IMR-90 (cell line): Measurements from ENCODE around the gene CD163L1.

ENCODE experiments used
- FOS ChIP-seq: fragments of 150-350 bp; IDR thresholded peaks from 2 replicates; pipeline ENCODE4 v1.6.1; 2016; ENCODE audit warnings: low read depth, low read length
- MXI1 ChIP-seq: IDR thresholded peaks from 2 replicates; pipeline ENCODE4 v1.6.1; 2012; ENCODE audit warnings: low read depth, mild to moderate bottlenecking, low read length, moderate library complexity, borderline replicate concordance
- POLR2A ChIP-seq: IDR thresholded peaks from 2 replicates; pipeline ENCODE4 v1.6.1; 2012; ENCODE audit warnings: mild to moderate bottlenecking, low read depth, low read length
- RCOR1 ChIP-seq: IDR thresholded peaks from 2 replicates; pipeline ENCODE4 v1.6.1; 2012; ENCODE audit warnings: mild to moderate bottlenecking, low read length, improper control_type of control experiment; ENCODE audit not compliant: insufficient replicate concordance
- RFX5 ChIP-seq: IDR thresholded peaks from 2 replicates; pipeline ENCODE4 v1.8.0; 2012; ENCODE audit warnings: low read depth, mild to moderate bottlenecking, low read length, moderate library complexity
- TF ChIP-seq, protein P1 (sequence below): conservative IDR thresholded peaks from 2 replicates; pipeline ENCODE4 v1.5.1; 2012; ENCODE audit warnings: mild to moderate bottlenecking, low read depth, low read length, improper control_type of control experiment

DNA sequence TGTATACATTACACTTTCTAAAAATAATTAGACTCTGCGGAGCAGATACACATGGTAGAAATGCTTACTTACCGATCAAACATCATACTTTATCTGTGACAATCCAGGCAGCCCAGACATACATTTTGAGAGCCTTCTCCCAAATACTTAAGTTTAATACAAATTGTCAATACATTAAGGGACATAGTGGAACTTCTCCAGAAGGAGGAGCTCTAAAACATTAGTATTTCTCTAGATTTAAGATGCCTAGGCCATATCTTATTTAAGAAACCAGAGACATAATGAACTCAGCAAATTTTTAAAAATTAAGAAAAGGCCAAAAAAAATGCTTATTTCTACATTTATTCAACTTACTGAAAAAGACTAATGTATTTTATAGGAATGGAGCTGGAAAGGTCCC lies 124.0 kb downstream of the CD163L1 start:
- TF ChIP-seq, protein P1, sequence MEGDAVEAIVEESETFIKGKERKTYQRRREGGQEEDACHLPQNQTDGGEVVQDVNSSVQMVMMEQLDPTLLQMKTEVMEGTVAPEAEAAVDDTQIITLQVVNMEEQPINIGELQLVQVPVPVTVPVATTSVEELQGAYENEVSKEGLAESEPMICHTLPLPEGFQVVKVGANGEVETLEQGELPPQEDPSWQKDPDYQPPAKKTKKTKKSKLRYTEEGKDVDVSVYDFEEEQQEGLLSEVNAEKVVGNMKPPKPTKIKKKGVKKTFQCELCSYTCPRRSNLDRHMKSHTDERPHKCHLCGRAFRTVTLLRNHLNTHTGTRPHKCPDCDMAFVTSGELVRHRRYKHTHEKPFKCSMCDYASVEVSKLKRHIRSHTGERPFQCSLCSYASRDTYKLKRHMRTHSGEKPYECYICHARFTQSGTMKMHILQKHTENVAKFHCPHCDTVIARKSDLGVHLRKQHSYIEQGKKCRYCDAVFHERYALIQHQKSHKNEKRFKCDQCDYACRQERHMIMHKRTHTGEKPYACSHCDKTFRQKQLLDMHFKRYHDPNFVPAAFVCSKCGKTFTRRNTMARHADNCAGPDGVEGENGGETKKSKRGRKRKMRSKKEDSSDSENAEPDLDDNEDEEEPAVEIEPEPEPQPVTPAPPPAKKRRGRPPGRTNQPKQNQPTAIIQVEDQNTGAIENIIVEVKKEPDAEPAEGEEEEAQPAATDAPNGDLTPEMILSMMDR = peak; percentile 26; the same call in 1 of the 2 replicates
- no peak for TF ChIP-seq RFX5
- no peak for TF ChIP-seq POLR2A
- no peak for TF ChIP-seq RCOR1
- no peak for TF ChIP-seq FOS
- no peak for TF ChIP-seq MXI1
